GM12864 (cell line): Measurements from ENCODE around the gene CNIH3.

Experiments used
- DNase-seq: peaks from one replicate; pipeline ENCODE4 v3.0.0-alpha.2; 2011; ENCODE audit warnings: low read depth
- H3K4me3 ChIP-seq: 2 replicates; pipeline ENCODE4 v1.5.1; 2011; ENCODE audit warnings: mild to moderate bottlenecking, low read depth, low read length, control low read depth
- CTCF ChIP-seq: IDR thresholded peaks from 2 replicates; pipeline ENCODE4 v1.5.1; 2011; ENCODE audit warnings: low read depth, mild to moderate bottlenecking, moderate library complexity, low read length, control low read depth, inconsistent platforms; ENCODE audit errors: missing control alignments

CNIH3 gene

GRCh38 chr1:224641030-224641429 is 24.9 kb downstream of the CNIH3 start:
- peak; percentile 52 for TF ChIP-seq CTCF
- no peak for DNase-seq
- no peak overlapping the region for H3K4me3 ChIP-seq

GRCh38 chr1:224643653-224644052 is 27.5 kb downstream of the CNIH3 start:
- DNase-seq, result no peak
- no peak for TF ChIP-seq CTCF
- no peak overlapping the region for H3K4me3 ChIP-seq

- TF ChIP-seq CTCF, result peak; percentile 95
- H3K4me3 ChIP-seq, result no peak overlapping the region
- DNase-seq, result peak; percentile 36
Measured at GRCh38 chr1:224644553-224645154, 28.5 kb downstream of the CNIH3 start.

- TF ChIP-seq CTCF, result no peak
- no peak for DNase-seq
- no peak overlapping the region for H3K4me3 ChIP-seq
Measured at GRCh38 chr1:224647449-224647848, 31.3 kb downstream of the CNIH3 start.

GRCh38 chr1:224650290-224650689 is 34.2 kb downstream of the CNIH3 start:
- TF ChIP-seq CTCF, result no peak

GRCh38 chr1:224651188-224651587 is 35.1 kb downstream of the CNIH3 start:
- H3K4me3 ChIP-seq, result no peak overlapping the region
- no peak for TF ChIP-seq CTCF
- no peak for DNase-seq

More at GRCh38 chr1:224650290-224650689, 34.2 kb downstream of the CNIH3 start:
- H3K4me3 ChIP-seq, result no peak overlapping the region
- no peak for DNase-seq

- DNase-seq, result no peak
- no peak overlapping the region for H3K4me3 ChIP-seq
- no peak for TF ChIP-seq CTCF
Measured at GRCh38 chr1:224656392-224656791, 40.3 kb downstream of the CNIH3 start.
